Ectodermal cell (in vitro differentiated cells): ENCODE measurements around the gene SPNS1.
A peak's percentile ranks its signal among the peaks of the same experiment; 100 is the strongest.

Source experiments
- H3K27ac ChIP-seq: 2 replicates; pipeline ENCODE4 v1.7.0; 2013; ENCODE audit warnings: mild to moderate bottlenecking, low read depth, low read length; ENCODE audit not compliant: insufficient read depth, poor library complexity, severe bottlenecking
- H3K27me3 ChIP-seq: 2 replicates; pipeline ENCODE4 v1.7.0; 2013; ENCODE audit warnings: mild to moderate bottlenecking, low read length; ENCODE audit not compliant: insufficient read depth, control insufficient read depth, poor library complexity, severe bottlenecking
- H3K36me3 ChIP-seq: one replicate; pipeline ENCODE4 v1.7.0; 2013; ENCODE audit warnings: low read length; ENCODE audit not compliant: control insufficient read depth, insufficient read depth
- H3K4me1 ChIP-seq: one replicate; pipeline ENCODE4 v1.7.0; 2013; ENCODE audit warnings: low read length; ENCODE audit not compliant: control insufficient read depth, insufficient read depth
- H3K4me3 ChIP-seq: 2 replicates; pipeline ENCODE4 v1.7.0; 2013; ENCODE audit warnings: low read depth, low read length, control low read depth; ENCODE audit not compliant: insufficient read depth
- H3K9me3 ChIP-seq: 2 replicates; pipeline ENCODE4 v1.7.0; 2013; ENCODE audit warnings: mild to moderate bottlenecking, low read length, moderate library complexity; ENCODE audit not compliant: control insufficient read depth
- WGBS, 2 experiments: methylation state at CpG; one replicate each; pipeline ENCODE4 v1.1.7; 2013; ENCODE audit warnings: missing lambda C conversion rate in 2 of 2; 5-methylcytosine and 5-hydroxymethylcytosine counted together

The SPNS1 gene

GRCh38 chr16:29024278-29024677 lies 49.7 kb downstream of the SPNS1 start:
- Histone ChIP-seq H3K4me3 (no peak overlapping the region), H3K9me3 (no peaks in the 10 kb centered on the region), H3K27me3 (no peaks in the 10 kb centered on the region), H3K4me1 (peaks cover 4% of the 10 kb centered on the region), H3K27ac (no peak overlapping the region), H3K36me3 (no peaks in the 10 kb centered on the region)
- WGBS, 2 experiments = 89 to 92% methylated on average over 5 of the region's 5 CpGs

GRCh38 chr16:29025218-29025617 lies 50.6 kb downstream of the SPNS1 start:
- Histone ChIP-seq H3K27ac (no peak overlapping the region), H3K4me3 (no peak overlapping the region), H3K4me1 (peaks cover 8% of the 10 kb centered on the region), H3K9me3 (no peaks in the 10 kb centered on the region), H3K27me3 (no peaks in the 10 kb centered on the region), H3K36me3 (no peaks in the 10 kb centered on the region)
- WGBS, 2 experiments = 67 to 73% methylated on average over 5 of the region's 5 CpGs

GRCh38 chr16:29025735-29026134 lies 51.2 kb downstream of the SPNS1 start:
- Histone ChIP-seq H3K9me3 (no peaks in the 10 kb centered on the region), H3K27me3 (no peaks in the 10 kb centered on the region), H3K4me1 (peaks cover 8% of the 10 kb centered on the region), H3K36me3 (no peaks in the 10 kb centered on the region), H3K27ac (no peak overlapping the region), H3K4me3 (no peak overlapping the region)
- WGBS, 2 experiments = 93 to 96% methylated on average over 4 of the region's 4 CpGs

- Histone ChIP-seq H3K4me1 (peaks cover 8% of the 10 kb centered on the region), H3K4me3 (no peak overlapping the region), H3K36me3 (no peaks in the 10 kb centered on the region), H3K27ac (no peak overlapping the region), H3K9me3 (no peaks in the 10 kb centered on the region), H3K27me3 (no peaks in the 10 kb centered on the region)
- WGBS, 2 experiments = 76 to 81% methylated on average over 7 of the region's 7 CpGs
Measured at GRCh38 chr16:29028457-29029167, 54.0 kb downstream of the SPNS1 start.

GRCh38 chr16:29029168-29029994 lies 54.8 kb downstream of the SPNS1 start:
- 63 to 65% methylated on average over 16 of the region's 16 CpGs for WGBS, 2 experiments
- peak overlapping the region; percentile 22 for H3K27ac ChIP-seq

GRCh38 chr16:29030086-29030840 lies 55.7 kb downstream of the SPNS1 start:
- Histone ChIP-seq H3K36me3 (no peaks in the 10 kb centered on the region), H3K4me1 (peaks cover 8% of the 10 kb centered on the region), H3K27ac (no peak overlapping the region), H3K9me3 (no peaks in the 10 kb centered on the region), H3K4me3 (no peak overlapping the region), H3K27me3 (no peaks in the 10 kb centered on the region)
- WGBS, 2 experiments = 95 to 96% methylated on average over 7 to 8 of the region's 8 CpGs

More at GRCh38 chr16:29029168-29029994, 54.8 kb downstream of the SPNS1 start:
- H3K4me1 ChIP-seq = peaks cover 8% of the 10 kb centered on the region
- no peaks in the 10 kb centered on the region for H3K27me3 ChIP-seq
- no peaks in the 10 kb centered on the region for H3K36me3 ChIP-seq
- H3K9me3 ChIP-seq = no peaks in the 10 kb centered on the region
- H3K4me3 ChIP-seq = no peak overlapping the region
